ENCODE measurements around the gene FTCD.

Gene FTCD

GRCh38 chr21:46131838-46132651 lies 23.3 kb downstream of the FTCD start:
- no peak for DNase-seq

GRCh38 chr21:46131588-46131837 lies 23.9 kb downstream of the FTCD start:
- DNase-seq = no peak

- no peak for DNase-seq
Measured at GRCh38 chr21:46130831-46131587, 24.4 kb downstream of the FTCD start.

GRCh38 chr21:46129846-46130651 lies 25.3 kb downstream of the FTCD start:
- no peak for DNase-seq

- no peak for DNase-seq
Measured at GRCh38 chr21:46128933-46129571, 26.3 kb downstream of the FTCD start.

GRCh38 chr21:46128106-46128932 lies 27.1 kb downstream of the FTCD start:
- no peak for DNase-seq

- no peak for DNase-seq
Measured at GRCh38 chr21:46127239-46128105, 27.9 kb downstream of the FTCD start.

- no peak for DNase-seq
Measured at GRCh38 chr21:46126309-46127238, 28.8 kb downstream of the FTCD start.

GRCh38 chr21:46125846-46126301 lies 29.5 kb downstream of the FTCD start:
- DNase-seq = no peak

- no peak for DNase-seq
Measured at GRCh38 chr21:46124926-46125845, 30.2 kb downstream of the FTCD start.

- no peak for DNase-seq
Measured at GRCh38 chr21:46124083-46124925, 31.1 kb downstream of the FTCD start.

- DNase-seq = no peak
Measured at GRCh38 chr21:46122758-46123683, 32.4 kb downstream of the FTCD start.

GRCh38 chr21:46122237-46122671 lies 33.1 kb downstream of the FTCD start:
- DNase-seq = no peak

GRCh38 chr21:46121286-46122221 lies 33.8 kb downstream of the FTCD start:
- DNase-seq = no peak
